Lung (tissue), 12 donors: Measurements from ENCODE around the gene SLC2A6. TPM values are rescaled to one million over a fixed set of nuclear protein-coding genes. Genes with fewer than 3 reads are reported as not detected.
"Not testable (repeated sequence)": the region's sequence is repeated elsewhere in the genome, so short reads cannot be mapped to it uniquely, and the experiment has no call there.

Source experiments
- ATAC-seq: fragments of 200-7000 bp; cut with Tn5 transposase; one replicate; pipeline ENCODE4 v1.9.1; 2020; ENCODE audit warnings: moderate number of reproducible peaks; ENCODE audit not compliant: insufficient read depth, low FRiP score
- DNase-seq, 3 donors: peaks; one replicate each; pipeline ENCODE4 v3.0.0-alpha.2; 2013 to 2017
- H3K27ac ChIP-seq, 2 donors: one replicate each; pipeline ENCODE4 v1.5.1; 2013; ENCODE audit warnings: mild to moderate bottlenecking in 2 of 2, moderate library complexity in 2 of 2, control low read depth in 1 of 2, inconsistent platforms in 1 of 2, low read depth in 1 of 2, low read length in 1 of 2
- H3K27me3 ChIP-seq, 3 donors: one replicate each; pipeline ENCODE4 v1.5.1; 2013; ENCODE audit warnings: low read length in 2 of 3; ENCODE audit not compliant: control insufficient read depth in 3 of 3, insufficient read depth in 3 of 3
- H3K36me3 ChIP-seq, 4 donors: one replicate each; pipeline ENCODE4 v1.5.1; 2013; ENCODE audit warnings: low read length in 4 of 4, mild to moderate bottlenecking in 1 of 4, moderate library complexity in 1 of 4; ENCODE audit not compliant: control insufficient read depth in 4 of 4, insufficient read depth in 4 of 4
- H3K4me1 ChIP-seq, 5 donors: one replicate each; pipeline ENCODE4 v1.5.1; 2013; ENCODE audit warnings: low read length in 5 of 5, mild to moderate bottlenecking in 2 of 5, moderate library complexity in 1 of 5; ENCODE audit not compliant: control insufficient read depth in 5 of 5, insufficient read depth in 5 of 5
- H3K4me3 ChIP-seq: one replicate; pipeline ENCODE4 v1.5.1; 2013; ENCODE audit warnings: mild to moderate bottlenecking, control low read depth, moderate library complexity
- H3K9ac ChIP-seq, 2 donors: one replicate each; pipeline ENCODE4 v1.5.1; 2013; ENCODE audit warnings: low read length in 2 of 2, control low read depth in 1 of 2; ENCODE audit not compliant: insufficient read depth in 1 of 2
- H3K9me3 ChIP-seq, 4 donors: one replicate each; pipeline ENCODE4 v1.5.1; 2013; ENCODE audit warnings: low read length in 3 of 4, mild to moderate bottlenecking in 1 of 4, moderate library complexity in 1 of 4; ENCODE audit not compliant: control insufficient read depth in 4 of 4, insufficient read depth in 3 of 4
- WGBS, 2 donors: extraction: QIAGEN DNeasy Blood & Tissue Kit; methylation state at CpG; one replicate each; pipeline ENCODE4 v1.1.7; 2013; 5-methylcytosine and 5-hydroxymethylcytosine counted together
- polyA plus RNA-seq, 2 donors: library from polyadenylated mRNA; stranded (reverse); fragments of 200-250 nt; gene quantifications; one replicate each; pipeline ENCODE4 v1.2.1, GENCODE V29; 2013
- total RNA-seq, 2 donors: library from RNA; depleted of rRNA in 1 of 2; stranded (reverse); fragments of >200 nt in 1 of 2; gene quantifications; one replicate each; pipeline ENCODE4 v1.2.1, GENCODE V29; 2014 to 2021
- TF ChIP-seq, protein P1 (sequence below): IDR thresholded peaks from 2 replicates; pipeline ENCODE4 v1.5.1; 2012; ENCODE audit warnings: mild to moderate bottlenecking; ENCODE audit errors: control extremely low read depth, extremely low read depth
- donor health status: control.
- donor health status: control.
- donor health status: Bipolar disorder and iron deficiency.
- donor health status: healthy.
- donor health status: DM: yes; HTN: yes; CAD: no.

SLC2A6 gene
- total and polyA plus RNA-seq, 4 donors, result 8.4 to 49.6 (median 18.5) TPM

DNA sequence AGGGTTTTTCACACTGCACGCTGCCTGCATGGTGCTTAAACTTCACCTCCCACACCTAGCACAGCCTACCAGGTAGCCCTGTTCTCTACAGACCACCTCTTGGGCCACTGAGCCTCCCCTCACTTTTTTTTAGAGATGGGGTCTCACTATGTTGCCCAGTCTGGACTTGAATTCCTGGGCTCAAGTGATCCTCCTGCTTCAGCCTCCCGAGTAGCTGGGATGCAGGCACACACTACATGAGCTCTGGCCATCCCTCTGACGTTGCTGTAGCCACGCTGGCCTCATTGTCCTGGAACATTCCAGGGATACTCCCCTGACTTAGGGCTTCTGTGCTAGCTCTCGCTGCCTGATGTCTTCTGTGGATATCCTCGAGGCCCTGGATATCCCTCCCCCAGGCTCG lies 26.3 kb downstream of the SLC2A6 start:
- H3K36me3 ChIP-seq, result no peaks in the 10 kb centered on the region
- H3K4me1 ChIP-seq, result peaks cover 0 to 11% (median 0%) of the 10 kb centered on the region in 5 donors
- TF ChIP-seq, protein P1, sequence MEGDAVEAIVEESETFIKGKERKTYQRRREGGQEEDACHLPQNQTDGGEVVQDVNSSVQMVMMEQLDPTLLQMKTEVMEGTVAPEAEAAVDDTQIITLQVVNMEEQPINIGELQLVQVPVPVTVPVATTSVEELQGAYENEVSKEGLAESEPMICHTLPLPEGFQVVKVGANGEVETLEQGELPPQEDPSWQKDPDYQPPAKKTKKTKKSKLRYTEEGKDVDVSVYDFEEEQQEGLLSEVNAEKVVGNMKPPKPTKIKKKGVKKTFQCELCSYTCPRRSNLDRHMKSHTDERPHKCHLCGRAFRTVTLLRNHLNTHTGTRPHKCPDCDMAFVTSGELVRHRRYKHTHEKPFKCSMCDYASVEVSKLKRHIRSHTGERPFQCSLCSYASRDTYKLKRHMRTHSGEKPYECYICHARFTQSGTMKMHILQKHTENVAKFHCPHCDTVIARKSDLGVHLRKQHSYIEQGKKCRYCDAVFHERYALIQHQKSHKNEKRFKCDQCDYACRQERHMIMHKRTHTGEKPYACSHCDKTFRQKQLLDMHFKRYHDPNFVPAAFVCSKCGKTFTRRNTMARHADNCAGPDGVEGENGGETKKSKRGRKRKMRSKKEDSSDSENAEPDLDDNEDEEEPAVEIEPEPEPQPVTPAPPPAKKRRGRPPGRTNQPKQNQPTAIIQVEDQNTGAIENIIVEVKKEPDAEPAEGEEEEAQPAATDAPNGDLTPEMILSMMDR, result no peak
- DNase-seq (no peak), ATAC-seq (no peak)
- H3K27ac ChIP-seq, result no peak overlapping the region
- H3K9me3 ChIP-seq, result no peaks in the 10 kb centered on the region
- peak overlapping the region in 1 of 2 donors; percentile 11 for H3K9ac ChIP-seq
- H3K4me3 ChIP-seq, result no peak overlapping the region
- 90 to 93% methylated on average over 7 of the region's 7 CpGs for WGBS, 2 donors
- H3K27me3 ChIP-seq, result no peaks in the 10 kb centered on the region

DNA sequence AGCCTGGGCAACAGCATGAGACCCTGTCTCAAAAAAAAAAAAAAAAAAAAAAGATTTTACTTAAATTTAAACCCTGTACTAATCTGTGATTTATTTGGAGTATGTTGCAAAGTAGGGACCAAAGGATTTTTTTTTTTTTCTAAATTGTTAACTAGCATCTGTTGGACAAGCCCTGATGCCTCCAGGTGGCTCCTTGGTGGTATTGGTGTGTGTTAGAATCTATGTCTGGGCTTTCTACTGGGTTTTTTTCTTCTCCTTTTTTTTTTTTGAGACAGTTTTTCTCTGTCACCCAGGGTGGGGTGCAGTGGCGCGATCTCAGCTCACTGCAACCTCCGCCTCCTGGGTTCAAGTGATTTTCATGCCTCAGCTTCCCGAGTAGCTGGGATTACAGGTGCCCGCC lies 27.0 kb downstream of the SLC2A6 start:
- WGBS, 2 donors, result 93 to 97% methylated on average over 5 of the region's 5 CpGs
- not testable (repeated sequence) for H3K4me3 ChIP-seq

DNA sequence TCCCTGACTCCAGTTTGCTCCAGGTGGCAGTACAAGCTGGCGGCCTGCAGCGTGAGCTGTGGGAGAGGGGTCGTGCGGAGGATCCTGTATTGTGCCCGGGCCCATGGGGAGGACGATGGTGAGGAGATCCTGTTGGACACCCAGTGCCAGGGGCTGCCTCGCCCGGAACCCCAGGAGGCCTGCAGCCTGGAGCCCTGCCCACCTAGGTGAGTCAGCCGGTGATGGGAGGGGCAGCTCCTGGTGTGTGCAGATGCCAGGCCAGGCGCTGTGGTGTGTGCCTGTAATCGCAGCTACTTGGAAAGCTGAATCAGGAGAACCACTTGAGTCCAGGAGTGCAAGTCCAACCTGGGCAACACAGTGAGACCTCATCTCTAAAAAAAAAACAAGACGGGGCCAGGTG lies 29.1 kb downstream of the SLC2A6 start:
- DNase-seq (no peak), ATAC-seq (no peak)
- Histone ChIP-seq H3K9ac (no peak overlapping the region), H3K9me3 (no peaks in the 10 kb centered on the region), H3K4me3 (no peak overlapping the region), H3K27me3 (no peaks in the 10 kb centered on the region), H3K36me3 (no peaks in the 10 kb centered on the region), H3K27ac (no peak overlapping the region), H3K4me1 (peaks cover 0 to 11% (median 0%) of the 10 kb centered on the region in 5 donors)
- TF ChIP-seq, protein P1, result no peak
- WGBS, 2 donors, result 80 to 93% methylated on average over 12 of the region's 12 CpGs

More for the DNA sequence above, 27.0 kb downstream of the SLC2A6 start:
- not testable (repeated sequence) for H3K9ac ChIP-seq, ATAC-seq, DNase-seq, H3K27ac ChIP-seq, H3K27me3 ChIP-seq, H3K9me3 ChIP-seq, H3K36me3 ChIP-seq
- peaks cover 0 to 11% (median 0%) of the 10 kb centered on the region in 5 donors for H3K4me1 ChIP-seq

DNA sequence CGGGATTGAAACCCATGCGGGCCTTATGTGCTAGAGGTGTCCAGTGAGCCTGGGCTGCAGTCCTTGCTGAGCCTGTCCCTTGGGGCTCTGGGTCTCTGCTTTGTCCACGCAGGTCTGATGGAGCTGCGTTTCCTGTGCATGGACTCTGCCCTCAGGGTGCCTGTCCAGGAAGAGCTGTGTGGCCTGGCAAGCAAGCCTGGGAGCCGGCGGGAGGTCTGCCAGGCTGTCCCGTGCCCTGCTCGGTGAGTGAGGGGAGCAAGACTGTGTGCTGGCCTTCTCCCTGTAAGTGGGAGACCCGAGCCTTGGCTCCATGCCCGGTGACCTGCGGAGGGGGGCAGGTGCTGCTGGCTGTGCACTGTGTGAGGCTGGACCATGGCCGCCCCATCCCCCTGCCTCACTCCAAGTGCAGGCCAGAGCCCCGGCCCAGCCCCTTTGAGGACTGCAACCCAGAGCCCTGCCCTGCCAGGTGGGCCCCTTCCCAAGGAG lies 30.4 kb downstream of the SLC2A6 start:
- 79 to 88% methylated on average over 13 of the region's 13 CpGs for WGBS, 2 donors
- Histone ChIP-seq H3K36me3 (no peaks in the 10 kb centered on the region), H3K27me3 (no peaks in the 10 kb centered on the region), H3K9ac (no peak overlapping the region), H3K27ac (no peak overlapping the region), H3K4me1 (peaks cover 0 to 2% (median 0%) of the 10 kb centered on the region in 5 donors), H3K9me3 (no peaks in the 10 kb centered on the region), H3K4me3 (no peak overlapping the region)
- no peak for ATAC-seq
- TF ChIP-seq, protein P1, result no peak
- DNase-seq, result no peak
